Gastroesophageal sphincter (tissue), 3 donors: ENCODE measurements around the gene KCNC3.

ENCODE experiments used
- CTCF ChIP-seq, 4 experiments: fragments of 200-600 bp in 2 of 4; fragments of 450-650 bp in 2 of 4; sonication (generic) in 1 of 4; IDR thresholded peaks; one replicate each; pipeline ENCODE4 v1.5.1; 2017 to 2019; ENCODE audit warnings: antibody characterized with exemption in 4 of 4, mild to moderate bottlenecking in 2 of 4, moderate library complexity in 2 of 4
- EP300 ChIP-seq: sonication (generic); formaldehyde crosslinking; IDR thresholded peaks from one replicate; pipeline ENCODE4 v1.6.1; 2017; ENCODE audit warnings: antibody characterized with exemption, mild to moderate bottlenecking
- POLR2A ChIP-seq, 2 donors: fragments of 450-650 bp; IDR thresholded peaks; one replicate each; pipeline ENCODE4 v1.6.1; 2017; ENCODE audit warnings: antibody characterized with exemption in 2 of 2, mild to moderate bottlenecking in 2 of 2, moderate library complexity in 1 of 2
- POLR2AphosphoS5 ChIP-seq: sonication (generic); formaldehyde crosslinking; IDR thresholded peaks from one replicate; pipeline ENCODE4 v1.6.1; 2017; ENCODE audit warnings: antibody characterized with exemption

GRCh38 chr19:50352242-50352641 lies 23.1 kb upstream of the KCNC3 start:
- no peak for TF ChIP-seq POLR2AphosphoS5
- TF ChIP-seq CTCF (IDR thresholded peaks at IDR 0.05) = no peak
- no peak for TF ChIP-seq EP300
- TF ChIP-seq POLR2A (IDR thresholded peaks at IDR 0.05) = no peak
